Prostate gland (tissue), 2 donors: ENCODE data around the gene TTC16. TPM values are rescaled to one million over a fixed set of nuclear protein-coding genes. Genes with fewer than 3 reads are reported as not detected.
"Not testable (repeated sequence)": the region's sequence is repeated elsewhere in the genome, so short reads cannot be mapped to it uniquely, and the experiment has no call there.

Source experiments
- DNase-seq: peaks from one replicate; pipeline ENCODE4 v3.0.0-alpha.2; 2019; ENCODE audit warnings: low spot score
- H3K27ac ChIP-seq, 2 donors: fragments of 200-600 bp; sonication (generic); 2 replicates each; pipeline ENCODE4 v1.5.1; 2017 to 2019
- H3K27me3 ChIP-seq: fragments of 200-600 bp; sonication (generic); replicated peaks from 2 replicates; pipeline ENCODE4 v1.5.1; 2019; ENCODE audit not compliant: insufficient read depth
- H3K36me3 ChIP-seq, 2 donors: fragments of 200-600 bp; sonication (generic); 1 replicate in 1 of 2; 2 replicates in 1 of 2; pipeline versions ENCODE4 v1.5.1 to v1.8.1; 2017 to 2019
- H3K4me1 ChIP-seq: fragments of 200-600 bp; sonication (generic); replicated peaks from 2 replicates; pipeline ENCODE4 v1.5.1; 2019
- H3K4me3 ChIP-seq, 2 donors: fragments of 200-600 bp; sonication (generic); 2 replicates each; pipeline ENCODE4 v1.5.1; 2017 to 2019
- H3K9me3 ChIP-seq: fragments of 200-600 bp; sonication (generic); 2 replicates; pipeline ENCODE4 v1.5.1; 2017
- CTCF ChIP-seq, 4 experiments: fragments of 200-600 bp in 2 of 4; fragments of 450-650 bp in 2 of 4; sonication (generic) in 2 of 4; IDR thresholded peaks; 1 replicate in 3 of 4; 2 replicates in 1 of 4; pipeline ENCODE4 v1.5.1; 2016 to 2019; ENCODE audit warnings: antibody characterized with exemption in 4 of 4, mild to moderate bottlenecking in 2 of 4, moderate library complexity in 2 of 4
- POLR2A ChIP-seq: fragments of 450-650 bp; IDR thresholded peaks from one replicate; pipeline ENCODE4 v1.6.1; 2016; ENCODE audit warnings: antibody characterized with exemption, mild to moderate bottlenecking
- POLR2AphosphoS5 ChIP-seq: sonication (generic); formaldehyde crosslinking; IDR thresholded peaks from one replicate; pipeline ENCODE4 v1.6.1; 2017; ENCODE audit warnings: antibody characterized with exemption
- WGBS: methylation state at CpG from one replicate; pipeline ENCODE4 v1.1.5; 2018; 5-methylcytosine and 5-hydroxymethylcytosine counted together
- intact Hi-C: fragments of 100-400 bp; cut with DNase I; formaldehyde crosslinking; loops from one replicate; pipeline ENCODE4 v1.14.2; 2022
- total RNA-seq, 2 donors: library from RNA; depleted of rRNA; stranded (reverse); fragments of >200 nt; gene quantifications; one replicate each; pipeline ENCODE4 v1.1.0, GENCODE V29; 2016

The TTC16 gene
- total RNA-seq, 2 donors from 2014 or later, result 3.4 TPM; not detected in 1

DNA sequence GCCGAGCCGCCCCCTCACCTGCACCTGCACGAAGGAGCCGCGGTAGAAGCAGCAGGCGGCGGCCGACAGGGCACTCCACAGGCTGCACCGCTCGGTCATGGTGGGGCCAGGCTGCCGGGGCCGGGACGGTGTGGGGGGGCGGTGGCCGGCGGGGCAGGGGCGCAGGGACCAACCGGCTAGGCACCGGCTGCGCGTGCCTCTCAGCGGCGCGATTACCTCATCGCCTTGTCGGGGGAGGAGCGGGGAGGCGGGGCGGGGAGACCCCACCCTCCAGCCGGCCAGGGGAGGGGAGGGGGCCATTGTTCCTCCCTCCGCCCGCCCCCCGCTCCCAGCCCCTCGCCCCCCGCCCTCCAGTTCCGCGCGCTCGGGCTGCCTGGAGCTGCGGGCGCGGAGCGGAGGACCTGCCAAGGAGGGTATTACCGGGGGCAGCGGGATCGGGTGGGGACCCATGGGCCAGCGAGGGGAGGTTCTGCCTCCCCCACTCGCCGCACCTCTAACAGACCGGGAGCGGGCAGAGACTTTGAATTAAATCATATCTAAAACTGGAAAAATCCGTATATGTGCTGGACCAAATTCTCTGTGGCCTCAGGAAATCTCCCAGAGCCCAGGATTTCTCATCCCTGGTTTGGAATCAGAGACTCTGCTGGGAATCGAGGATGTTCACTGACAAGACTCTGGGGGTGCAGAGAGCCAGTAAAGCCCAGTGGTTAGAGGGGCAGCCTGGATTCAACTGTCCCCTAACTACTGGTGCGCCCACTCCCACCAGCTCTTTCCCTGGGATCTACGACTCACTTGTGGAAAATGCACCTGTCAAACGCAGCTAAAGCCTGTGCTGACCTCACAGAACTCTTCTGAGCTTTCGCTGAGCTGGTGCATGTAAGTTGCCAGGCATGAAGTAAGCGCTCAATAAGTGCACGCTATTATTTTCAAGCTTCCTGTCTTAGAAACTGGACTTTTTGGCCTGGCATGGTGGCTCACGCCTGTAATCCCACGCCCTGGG lies 39.5 kb downstream of the TTC16 start:
- WGBS, result 13% methylated on average over 57 of the region's 61 CpGs
- Histone ChIP-seq H3K27me3 (peaks cover 7% of the 10 kb centered on the region), H3K9me3 (no peaks in the 10 kb centered on the region), H3K4me3 (no peak overlapping the region), H3K4me1 (no peaks in the 10 kb centered on the region), H3K36me3 (no peaks in the 10 kb centered on the region), H3K27ac (no peak overlapping the region)
- intact Hi-C loops, result no loop called here
- DNase-seq, result no peak
- TF ChIP-seq CTCF (IDR thresholded peaks at IDR 0.05), result no peak
- TF ChIP-seq POLR2AphosphoS5, result no peak
- TF ChIP-seq POLR2A, result no peak

GRCh38 chr9:127756233-127756632 lies 40.4 kb downstream of the TTC16 start:
- Histone ChIP-seq H3K27ac (no peak overlapping the region), H3K4me3 (no peak overlapping the region), H3K9me3 (no peaks in the 10 kb centered on the region), H3K4me1 (no peaks in the 10 kb centered on the region), H3K36me3 (no peaks in the 10 kb centered on the region), H3K27me3 (peaks cover 7% of the 10 kb centered on the region)
- no peak for DNase-seq
- 77% methylated on average over 3 of the region's 3 CpGs for WGBS
- intact Hi-C loops, result no loop called here
- TF ChIP-seq POLR2AphosphoS5 (no peak), CTCF (IDR thresholded peaks at IDR 0.05) (no peak), POLR2A (no peak)

GRCh38 chr9:127756776-127757175 lies 40.9 kb downstream of the TTC16 start:
- H3K36me3 ChIP-seq, H3K27ac ChIP-seq, H3K4me3 ChIP-seq, intact Hi-C loops, H3K9me3 ChIP-seq, H3K4me1 ChIP-seq, DNase-seq, H3K27me3 ChIP-seq: not testable (repeated sequence)
- WGBS, result 83% methylated on average over 11 of the region's 11 CpGs

DNA sequence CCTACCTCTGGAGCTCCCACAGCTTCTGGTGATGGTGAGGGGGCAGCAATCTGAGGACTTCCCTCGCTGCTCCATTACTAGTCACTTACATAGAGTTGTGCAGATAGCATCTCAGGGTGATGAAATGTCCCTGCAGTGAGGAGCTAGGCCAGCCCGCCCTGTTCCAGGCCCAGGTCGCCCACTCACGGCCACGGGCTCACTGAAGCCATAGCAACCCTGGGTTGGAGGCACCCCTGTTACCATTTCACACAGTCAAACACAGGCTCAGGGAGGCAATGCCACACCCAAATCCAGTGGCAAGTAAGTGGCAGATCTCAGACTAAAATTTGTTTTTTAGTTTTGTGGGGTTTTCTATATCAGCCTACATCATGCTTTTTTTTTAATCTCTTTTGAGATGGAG lies 43.0 kb downstream of the TTC16 start:
- TF ChIP-seq POLR2A, result no peak
- H3K27ac ChIP-seq, result no peak overlapping the region
- no peaks in the 10 kb centered on the region for H3K9me3 ChIP-seq
- no peaks in the 10 kb centered on the region for H3K4me1 ChIP-seq
- peaks cover 7% of the 10 kb centered on the region for H3K27me3 ChIP-seq
- no peak overlapping the region for H3K4me3 ChIP-seq
- WGBS, result 80% methylated on average over 5 of the region's 5 CpGs
- intact Hi-C loops, result no loop called here
- no peak for DNase-seq
- H3K36me3 ChIP-seq, result no peaks in the 10 kb centered on the region

DNA sequence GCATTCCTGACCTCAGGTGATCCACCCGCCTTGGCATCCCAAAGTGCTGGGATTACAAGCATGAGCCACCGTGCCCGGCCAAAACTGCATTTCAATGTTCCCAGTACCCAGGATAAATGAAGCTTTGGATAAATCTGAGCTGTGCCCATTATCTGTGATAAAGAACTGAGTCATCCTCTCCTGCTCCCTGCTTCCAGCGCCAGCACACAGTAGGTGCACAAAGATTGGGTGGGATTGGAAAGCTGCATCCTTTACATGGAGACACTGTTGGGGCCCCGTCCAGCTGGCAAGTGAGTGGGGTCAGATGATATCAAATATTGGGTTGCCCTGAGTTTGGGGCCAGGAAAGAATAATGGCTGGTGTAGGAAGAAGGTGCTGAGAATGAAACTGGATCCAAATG lies 45.2 kb downstream of the TTC16 start:
- 86% methylated on average over 5 of the region's 5 CpGs for WGBS
- Histone ChIP-seq H3K36me3 (no peaks in the 10 kb centered on the region), H3K27ac (no peak overlapping the region), H3K9me3 (no peaks in the 10 kb centered on the region), H3K4me1 (no peaks in the 10 kb centered on the region), H3K27me3 (no peaks in the 10 kb centered on the region), H3K4me3 (no peak overlapping the region)
- intact Hi-C loops, result no loop called here
- TF ChIP-seq POLR2A, result no peak
- TF ChIP-seq POLR2AphosphoS5, result no peak
- no peak for TF ChIP-seq CTCF (IDR thresholded peaks at IDR 0.05)
- DNase-seq, result no peak

DNA sequence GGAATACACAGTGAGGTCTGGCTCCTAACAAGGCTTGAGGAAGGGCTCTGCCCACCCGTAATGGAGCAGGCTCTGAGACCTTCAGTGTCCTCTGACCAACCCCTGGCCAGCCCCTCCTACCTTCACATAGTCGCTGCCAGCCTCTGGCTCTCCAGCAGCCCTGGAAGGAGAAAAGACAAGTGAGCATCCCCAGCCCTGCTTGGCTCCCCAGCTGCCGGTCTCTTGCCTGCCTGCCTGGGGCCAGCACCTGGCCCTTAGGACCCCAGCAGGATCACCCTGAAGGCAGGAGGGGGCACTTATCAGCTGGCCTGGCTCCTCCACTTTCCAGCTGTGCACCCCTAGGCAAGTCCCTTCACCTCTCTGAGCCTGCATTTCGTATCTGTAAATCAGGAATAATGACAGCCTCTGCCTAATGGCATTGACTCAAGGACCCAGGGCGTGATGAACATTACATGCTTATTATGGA lies 45.6 kb downstream of the TTC16 start:
- TF ChIP-seq CTCF (IDR thresholded peaks at IDR 0.05) (no peak), POLR2A (no peak), POLR2AphosphoS5 (no peak)
- 38% methylated on average over 5 of the region's 5 CpGs for WGBS

More for the DNA sequence above, 45.6 kb downstream of the TTC16 start:
- no peaks in the 10 kb centered on the region for H3K27me3 ChIP-seq
- H3K9me3 ChIP-seq, result no peaks in the 10 kb centered on the region
- DNase-seq, result no peak
- H3K27ac ChIP-seq, result no peak overlapping the region
- H3K36me3 ChIP-seq, result no peaks in the 10 kb centered on the region
- H3K4me3 ChIP-seq, result no peak overlapping the region
- no peaks in the 10 kb centered on the region for H3K4me1 ChIP-seq
- intact Hi-C loops, result no loop called here
